ENCODE measurements around the gene CIP2A.

The CIP2A gene

GRCh38 chr3:108509871-108510270, 79.4 kb downstream of the CIP2A start:
- no peak for DNase-seq (ENCODE audit: low spot score)

DNA sequence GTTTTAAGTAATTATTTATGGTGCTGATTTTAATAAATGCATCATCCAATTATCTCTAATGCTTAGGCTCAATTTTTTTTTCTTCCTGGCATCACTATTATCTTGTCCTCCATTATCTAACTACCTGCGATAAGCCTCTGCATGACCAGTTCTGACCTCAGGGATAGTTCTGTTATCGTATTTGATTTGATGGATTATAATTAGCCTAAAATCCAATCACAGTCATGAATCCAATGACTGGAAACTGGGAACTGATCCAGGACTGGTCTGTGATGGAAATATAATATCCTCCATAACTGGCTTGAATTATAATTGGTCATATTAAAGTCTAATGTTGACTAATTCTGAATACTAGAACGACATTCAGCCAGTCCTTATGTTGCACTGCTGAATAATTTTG, 80.0 kb downstream of the CIP2A start:
- peak; percentile 36 for DNase-seq (ENCODE audit: low spot score)

DNA sequence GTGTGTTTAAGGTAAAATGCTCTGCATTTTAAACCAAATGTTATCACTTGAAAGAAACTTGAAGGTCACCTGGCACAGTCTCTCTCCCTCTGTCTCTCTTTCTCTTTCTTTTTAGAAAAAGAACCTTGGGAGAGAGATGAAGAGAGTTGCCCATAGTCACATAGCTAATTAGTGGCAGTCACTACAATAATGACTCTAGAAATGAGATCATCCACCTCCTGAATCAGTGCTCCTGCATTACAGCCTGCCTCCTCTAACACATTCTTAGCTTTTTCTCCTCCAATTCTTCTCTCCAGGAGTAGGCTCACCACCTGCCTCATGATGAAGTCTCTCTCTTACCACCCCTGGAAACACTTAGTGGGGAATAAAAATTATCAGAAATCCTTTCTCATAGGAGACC, 81.3 kb downstream of the CIP2A start:
- no peak for DNase-seq (ENCODE audit: low spot score)

GRCh38 chr3:108505811-108506210, 83.4 kb downstream of the CIP2A start:
- no peak for DNase-seq (ENCODE audit: low spot score)

- no peak for DNase-seq (ENCODE audit: low spot score)
Observed at GRCh38 chr3:108503722-108504121, 85.5 kb downstream of the CIP2A start.

DNA sequence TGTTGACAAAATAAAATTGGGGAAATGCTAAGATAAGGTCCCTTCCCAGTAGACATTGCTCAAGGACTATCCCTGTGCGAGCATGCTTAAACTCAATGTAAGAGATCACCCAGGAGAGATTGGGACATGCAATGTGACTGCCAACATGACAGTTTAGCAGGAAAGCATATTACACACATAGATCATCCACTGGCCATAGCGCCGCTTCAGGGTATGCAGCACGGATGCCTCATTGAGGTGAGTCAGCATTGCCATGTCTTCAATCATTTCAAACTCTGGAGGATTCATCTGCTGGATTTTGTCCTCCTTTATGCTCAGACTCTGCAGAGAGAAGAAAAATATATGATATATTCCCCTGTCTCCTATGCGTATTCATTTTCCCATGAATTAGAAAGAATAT, 87.7 kb downstream of the CIP2A start:
- no peak for DNase-seq (ENCODE audit: low spot score)

DNA sequence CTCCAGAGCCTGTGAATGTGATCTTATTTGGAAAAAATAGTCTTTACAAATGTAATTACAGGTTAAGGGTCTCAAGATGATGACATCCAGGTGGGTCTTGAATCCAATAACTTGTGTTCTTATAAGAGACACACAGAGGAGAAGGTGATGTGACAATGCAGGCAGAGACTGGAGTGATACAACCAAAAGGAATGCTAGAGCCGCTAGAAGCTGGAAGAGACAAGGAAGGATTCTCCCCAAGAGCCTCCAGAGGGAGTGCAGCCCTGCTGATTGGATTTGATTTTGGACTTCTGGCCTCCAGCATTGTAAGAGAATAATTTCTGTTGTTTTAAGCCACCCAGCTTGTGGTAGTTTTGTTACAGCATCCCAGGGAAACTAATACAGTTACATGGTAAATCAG, 88.5 kb downstream of the CIP2A start:
- no peak for DNase-seq (ENCODE audit: low spot score)
